ENCODE measurements around the gene PCDHA9. TPM values are rescaled to one million over a fixed set of nuclear protein-coding genes. Genes with fewer than 3 reads are reported as not detected.

The PCDHA9 gene
- total RNA-seq, 1 experiment from 2014 or later, result not detected

- H3K9me3 ChIP-seq, result 0 out of 2 replicates have a peak, but pooled peaks cover 7% of the 10 kb centered on the region
- Mint-ChIP-seq H3K9me3 (ENCODE audit: unreplicated experiment) (peaks cover 27% of the 10 kb centered on the region), H3K27me3 (ENCODE audit: insufficient read depth, unreplicated experiment) (no peaks in the 10 kb centered on the region), H3K4me3 (ENCODE audit: unreplicated experiment) (no peak within 1 kb of the TSS), H3K4me1 (ENCODE audit: low read depth, unreplicated experiment) (no peaks in the 10 kb centered on the region), H3K36me3 (ENCODE audit: insufficient read depth, unreplicated experiment) (no peaks in the 10 kb centered on the region), H3K27ac (ENCODE audit: unreplicated experiment) (no peak within 1 kb of the TSS)
- no peak for DNase-seq
- H3K36me3 ChIP-seq (ENCODE audit: control insufficient read depth, insufficient read depth, low read length), result no peaks in the 10 kb centered on the region
- H3K27me3 ChIP-seq (replicated peaks; ENCODE audit: control insufficient read depth, insufficient read depth, low read length), result no peaks in the 10 kb centered on the region
- intact Hi-C loops (cut with micrococcal nuclease; ENCODE audit: unreplicated experiment), result loop anchor here (1.0 kb wide), 1 partner anchor 185 kb away; no protein-coding TSS in a partner anchor
- ChIA-PET CTCF (interaction anchor here (0.6 kb wide), 1 partner anchor 176 kb away, joined by 3 read pairs; no protein-coding TSS in a partner anchor), POLR2A (no interaction called here)
- TF ChIP-seq, protein P1, sequence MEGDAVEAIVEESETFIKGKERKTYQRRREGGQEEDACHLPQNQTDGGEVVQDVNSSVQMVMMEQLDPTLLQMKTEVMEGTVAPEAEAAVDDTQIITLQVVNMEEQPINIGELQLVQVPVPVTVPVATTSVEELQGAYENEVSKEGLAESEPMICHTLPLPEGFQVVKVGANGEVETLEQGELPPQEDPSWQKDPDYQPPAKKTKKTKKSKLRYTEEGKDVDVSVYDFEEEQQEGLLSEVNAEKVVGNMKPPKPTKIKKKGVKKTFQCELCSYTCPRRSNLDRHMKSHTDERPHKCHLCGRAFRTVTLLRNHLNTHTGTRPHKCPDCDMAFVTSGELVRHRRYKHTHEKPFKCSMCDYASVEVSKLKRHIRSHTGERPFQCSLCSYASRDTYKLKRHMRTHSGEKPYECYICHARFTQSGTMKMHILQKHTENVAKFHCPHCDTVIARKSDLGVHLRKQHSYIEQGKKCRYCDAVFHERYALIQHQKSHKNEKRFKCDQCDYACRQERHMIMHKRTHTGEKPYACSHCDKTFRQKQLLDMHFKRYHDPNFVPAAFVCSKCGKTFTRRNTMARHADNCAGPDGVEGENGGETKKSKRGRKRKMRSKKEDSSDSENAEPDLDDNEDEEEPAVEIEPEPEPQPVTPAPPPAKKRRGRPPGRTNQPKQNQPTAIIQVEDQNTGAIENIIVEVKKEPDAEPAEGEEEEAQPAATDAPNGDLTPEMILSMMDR (IDR thresholded peaks at IDR 0.05; ENCODE audit: insufficient read depth in 1 of 2, low read depth in 1 of 2, low read length in 1 of 2, severe bottlenecking in 1 of 2, unreplicated experiment in 1 of 2), result no peak
- BruUV-seq (replicated peaks), result no TSS peak
- H3K4me3 ChIP-seq (ENCODE audit: low read depth, low read length), result no peak within 1 kb of the TSS
- H3K4me1 ChIP-seq, result 0 out of 2 replicates have a peak, but pooled peaks cover 4% of the 10 kb centered on the region
These were observed 7.8 kb downstream of the PCDHA9 start, which contains the start of gene PCDHA10 for GRCh38 chr5:140855772-140856674. Gene PCDHA10, plus strand, starts transcription at chr5:140855897. Its CDS starts 152 bp downstream, at chr5:140856049.

DNA sequence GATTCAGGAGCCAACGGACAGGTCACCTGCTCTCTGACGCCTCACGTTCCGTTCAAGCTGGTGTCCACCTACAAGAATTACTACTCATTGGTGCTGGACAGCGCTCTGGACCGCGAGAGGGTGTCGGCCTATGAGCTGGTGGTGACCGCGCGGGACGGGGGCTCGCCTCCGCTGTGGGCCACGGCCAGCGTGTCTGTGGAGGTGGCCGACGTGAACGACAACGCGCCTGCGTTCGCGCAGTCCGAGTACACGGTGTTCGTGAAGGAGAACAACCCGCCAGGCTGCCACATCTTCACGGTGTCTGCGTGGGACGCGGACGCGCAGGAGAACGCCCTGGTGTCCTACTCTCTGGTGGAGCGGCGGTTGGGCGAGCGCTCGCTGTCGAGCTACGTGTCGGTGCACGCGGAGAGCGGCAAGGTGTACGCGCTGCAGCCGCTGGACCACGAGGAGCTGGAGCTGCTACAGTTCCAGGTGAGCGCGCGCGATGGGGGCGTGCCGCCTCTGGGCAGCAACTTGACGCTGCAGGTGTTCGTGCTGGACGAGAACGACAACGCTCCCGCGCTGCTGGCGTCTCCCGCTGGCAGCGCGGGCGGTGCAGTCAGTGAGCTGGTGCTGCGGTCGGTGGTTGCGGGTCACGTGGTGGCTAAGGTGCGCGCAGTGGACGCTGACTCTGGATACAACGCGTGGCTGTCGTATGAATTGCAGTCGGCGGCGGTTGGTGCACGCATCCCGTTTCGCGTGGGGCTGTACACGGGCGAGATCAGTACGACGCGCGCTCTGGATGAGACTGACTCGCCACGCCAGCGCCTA is 9.2 kb downstream of the PCDHA9 start:
- no peak overlapping the region for H3K27ac Mint-ChIP-seq (ENCODE audit: unreplicated experiment)
- POLR2A ChIA-PET, result no interaction called here
- Histone ChIP-seq H3K9me3 (0 out of 2 replicates have a peak, but pooled peaks cover 7% of the 10 kb centered on the region), H3K27me3 (replicated peaks; ENCODE audit: control insufficient read depth, insufficient read depth, low read length) (no peaks in the 10 kb centered on the region), H3K4me1 (0 out of 2 replicates have a peak, but pooled peaks cover 4% of the 10 kb centered on the region), H3K4me3 (ENCODE audit: low read depth, low read length) (no peak overlapping the region), H3K36me3 (ENCODE audit: control insufficient read depth, insufficient read depth, low read length) (no peaks in the 10 kb centered on the region)
- no peak for DNase-seq
- no TSS peak for BruUV-seq (replicated peaks)
- H3K4me1 Mint-ChIP-seq (ENCODE audit: low read depth, unreplicated experiment), result no peaks in the 10 kb centered on the region
- no peak overlapping the region for H3K4me3 Mint-ChIP-seq (ENCODE audit: unreplicated experiment)
- H3K27me3 Mint-ChIP-seq (ENCODE audit: insufficient read depth, unreplicated experiment), result no peaks in the 10 kb centered on the region
- TF ChIP-seq, protein P1 (IDR thresholded peaks at IDR 0.05; ENCODE audit: insufficient read depth in 1 of 2, low read depth in 1 of 2, low read length in 1 of 2, severe bottlenecking in 1 of 2, unreplicated experiment in 1 of 2), result no peak
- H3K9me3 Mint-ChIP-seq (ENCODE audit: unreplicated experiment), result peaks cover 27% of the 10 kb centered on the region
- no peaks in the 10 kb centered on the region for H3K36me3 Mint-ChIP-seq (ENCODE audit: insufficient read depth, unreplicated experiment)
- CTCF ChIA-PET, result no interaction called here
- intact Hi-C loops (cut with micrococcal nuclease; ENCODE audit: unreplicated experiment), result no loop called here

GRCh38 chr5:140857987-140858240 is 9.7 kb downstream of the PCDHA9 start:
- Mint-ChIP-seq H3K27ac (ENCODE audit: unreplicated experiment) (no peak overlapping the region), H3K4me1 (ENCODE audit: low read depth, unreplicated experiment) (no peaks in the 10 kb centered on the region), H3K4me3 (ENCODE audit: unreplicated experiment) (no peak overlapping the region), H3K36me3 (ENCODE audit: insufficient read depth, unreplicated experiment) (no peaks in the 10 kb centered on the region), H3K27me3 (ENCODE audit: insufficient read depth, unreplicated experiment) (no peaks in the 10 kb centered on the region), H3K9me3 (ENCODE audit: unreplicated experiment) (peaks cover 27% of the 10 kb centered on the region)
- CTCF ChIA-PET, result no interaction called here
- intact Hi-C loops (cut with micrococcal nuclease; ENCODE audit: unreplicated experiment), result no loop called here
- POLR2A ChIA-PET, result no interaction called here
- Histone ChIP-seq H3K4me1 (0 out of 2 replicates have a peak, but pooled peaks cover 4% of the 10 kb centered on the region), H3K9me3 (0 out of 2 replicates have a peak, but pooled peaks cover 7% of the 10 kb centered on the region), H3K27me3 (replicated peaks; ENCODE audit: control insufficient read depth, insufficient read depth, low read length) (no peaks in the 10 kb centered on the region), H3K4me3 (ENCODE audit: low read depth, low read length) (no peak overlapping the region), H3K36me3 (ENCODE audit: control insufficient read depth, insufficient read depth, low read length) (no peaks in the 10 kb centered on the region)
- no peak for DNase-seq
- TF ChIP-seq, protein P1 (IDR thresholded peaks at IDR 0.05; ENCODE audit: insufficient read depth in 1 of 2, low read depth in 1 of 2, low read length in 1 of 2, severe bottlenecking in 1 of 2, unreplicated experiment in 1 of 2), result no peak
- BruUV-seq (replicated peaks), result no TSS peak
